Activated B cell treated with CpG ODN at 0.5 μM for 24 hours (primary cell): ENCODE measurements around the gene SRP72. TPM values are rescaled to one million over a fixed set of nuclear protein-coding genes. Genes with fewer than 3 reads are reported as not detected.

Experiments used
- ATAC-seq: fragments of 200-7000 bp; cut with Tn5 transposase; one replicate; pipeline ENCODE4 v1.10.0; 2021; ENCODE audit warnings: low read depth, mild to moderate bottlenecking, moderate library complexity
- CTCF ChIA-PET: fragments of 350-600 bp; sonication (Branson Sonifier 250); formaldehyde crosslinking; loops from one replicate; lab custom pipeline; 2021; ENCODE audit warnings: antibody characterized with exemption; lab: Charles Lee
- POLR2A ChIA-PET: fragments of 350-600 bp; sonication (Branson Sonifier 250); formaldehyde crosslinking; loops from one replicate; lab custom pipeline; 2021; ENCODE audit warnings: antibody characterized with exemption; lab: Charles Lee
- DNase-seq: peaks from one replicate; pipeline ENCODE4 v3.0.0; 2022
- H3K27ac Mint-ChIP-seq: one replicate; pipeline ENCODE4 v1.8.0; 2020; ENCODE audit warnings: mixed read lengths
- H3K27me3 Mint-ChIP-seq: one replicate; pipeline ENCODE4 v1.8.0; 2021; ENCODE audit warnings: mixed read lengths
- H3K36me3 Mint-ChIP-seq: one replicate; pipeline ENCODE4 v1.8.0; 2021; ENCODE audit warnings: low read depth, mixed read lengths
- H3K4me1 Mint-ChIP-seq: one replicate; pipeline ENCODE4 v1.8.0; 2021; ENCODE audit warnings: mixed read lengths
- H3K4me3 Mint-ChIP-seq: one replicate; pipeline ENCODE4 v1.8.0; 2020; ENCODE audit warnings: mild to moderate bottlenecking, mixed read lengths
- H3K9me3 Mint-ChIP-seq: one replicate; pipeline ENCODE4 v1.8.0; 2020; ENCODE audit warnings: mixed read lengths
- CTCF ChIP-seq: fragments of 200-600 bp; IDR thresholded peaks from one replicate; pipeline ENCODE4 v1.8.0; 2022; ENCODE audit warnings: antibody characterized with exemption, mild to moderate bottlenecking
- intact Hi-C: fragments of 100-400 bp; cut with micrococcal nuclease; formaldehyde crosslinking; loops from one replicate; pipeline ENCODE4 v1.15.1; 2024
- total RNA-seq: library from RNA; stranded (reverse); gene quantifications from 2 replicates; pipeline ENCODE4 v1.2.3, GENCODE V29; 2022

SRP72 gene
- total RNA-seq, 1 donor from 2014 or later: 139 TPM

DNA sequence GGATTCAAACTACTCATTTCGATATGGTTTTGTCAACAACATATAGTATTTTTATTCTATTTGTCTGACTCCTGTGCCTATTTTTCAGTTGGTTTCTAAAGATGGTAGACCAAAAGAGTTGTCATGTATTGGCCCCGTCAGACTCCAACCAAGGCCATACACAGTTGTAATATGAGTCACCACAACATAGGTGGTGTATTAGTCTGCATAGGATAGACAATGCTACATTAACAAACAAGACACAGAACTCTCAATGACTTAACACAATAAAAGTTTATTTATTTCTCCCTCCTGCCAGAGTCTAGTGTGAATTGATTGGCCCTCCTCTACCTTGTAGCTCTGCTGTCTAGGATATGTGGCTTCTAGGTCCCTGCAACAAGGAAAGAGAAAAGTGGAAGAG lies 84.1 kb downstream of the SRP72 start:
- Mint-ChIP-seq H3K4me3 (no peak overlapping the region), H3K9me3 (no peaks in the 10 kb centered on the region), H3K4me1 (no peaks in the 10 kb centered on the region), H3K27me3 (peaks cover 2% of the 10 kb centered on the region), H3K27ac (no peak overlapping the region), H3K36me3 (no peaks in the 10 kb centered on the region)
- no peak for TF ChIP-seq CTCF
- DNase-seq: no peak
- CTCF ChIA-PET: no interaction called here
- intact Hi-C loops: no loop called here
- POLR2A ChIA-PET: no interaction called here
- ATAC-seq: no peak

- no peak overlapping the region for H3K27ac Mint-ChIP-seq
- H3K27me3 Mint-ChIP-seq: peaks cover 2% of the 10 kb centered on the region
- H3K9me3 Mint-ChIP-seq: no peaks in the 10 kb centered on the region
- no peak overlapping the region for H3K4me3 Mint-ChIP-seq
- DNase-seq: no peak
- intact Hi-C loops: no loop called here
- no peak for ATAC-seq
- no peaks in the 10 kb centered on the region for H3K36me3 Mint-ChIP-seq
- ChIA-PET CTCF (interaction anchor here (1.6 kb wide), 1 partner anchor 8 kb away, joined by 5 read pairs; no protein-coding TSS in a partner anchor), POLR2A (no interaction called here)
- no peaks in the 10 kb centered on the region for H3K4me1 Mint-ChIP-seq
- no peak for TF ChIP-seq CTCF
Measured at GRCh38 chr4:56552273-56552672, 84.9 kb downstream of the SRP72 start.

Other genes with a start within 250 kb of the SRP72 start
- 12.8 and 14.2 TPM in 2 replicates for gene AASDH, start 80.1 kb upstream of the SRP72 start, total RNA-seq
- 11.7 and 12.9 TPM in 2 replicates for gene PPAT, start 32.0 kb upstream of the SRP72 start, total RNA-seq
- gene PAICS, start 31.4 kb upstream of the SRP72 start, total RNA-seq: 81.8 and 85.7 TPM in 2 replicates
- 0.22 TPM in 1 of 2 replicates, not detected in the other for gene ARL9, start 38.2 kb downstream of the SRP72 start, total RNA-seq
- 13.2 and 14.2 TPM in 2 replicates for gene HOPX, start 213.7 kb downstream of the SRP72 start, total RNA-seq